Measurements from ENCODE around the gene ERBB4.

The ERBB4 gene

DNA sequence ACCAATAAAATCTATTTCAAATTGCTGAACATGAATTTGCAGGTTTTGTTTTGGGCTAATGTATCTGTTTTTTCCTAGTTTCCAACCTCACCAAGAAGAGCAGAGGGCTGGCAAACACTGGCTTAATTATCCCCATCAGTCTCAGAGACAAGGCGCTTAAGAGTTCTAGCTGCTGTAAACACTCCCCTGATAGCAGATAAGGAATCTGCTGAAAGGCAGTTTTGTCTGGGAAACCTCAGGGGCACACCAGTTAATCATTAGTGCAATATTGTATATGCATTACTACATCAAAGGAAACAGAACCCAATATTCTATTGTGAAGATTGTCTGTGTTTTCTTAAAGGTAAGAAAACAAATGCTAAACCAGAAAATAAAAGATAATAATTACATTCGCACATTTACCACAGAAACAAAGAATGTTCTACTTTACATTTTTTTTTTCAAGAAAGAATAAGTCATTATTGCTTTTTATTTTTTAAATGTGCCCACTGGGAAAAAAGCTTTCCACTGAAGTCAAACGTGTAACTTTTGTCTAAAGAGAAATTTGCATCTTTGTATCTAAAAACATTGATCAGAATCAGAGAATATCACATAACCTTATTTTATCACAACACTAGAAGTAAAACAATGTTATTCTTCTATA, 179.1 kb downstream of the ERBB4 start:
- no peak for DNase-seq

DNA sequence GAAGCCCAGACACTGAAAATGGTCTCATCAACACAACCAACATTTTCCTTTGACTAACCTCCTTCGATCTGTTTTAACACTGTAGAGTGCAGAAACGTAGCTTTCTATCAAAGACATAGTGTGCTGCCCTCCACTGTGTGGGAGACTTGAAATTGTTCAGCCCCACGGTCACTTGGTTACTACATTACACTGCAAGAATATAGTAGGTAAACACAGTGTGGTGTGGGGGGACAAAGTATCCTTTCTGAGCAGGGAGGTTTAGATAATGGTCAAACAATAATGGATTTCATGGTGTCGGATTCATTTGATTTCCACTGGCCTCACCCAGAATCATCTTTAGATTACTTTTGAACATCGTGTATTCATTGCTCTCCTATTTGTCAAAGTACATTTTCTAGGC, 181.0 kb downstream of the ERBB4 start:
- DNase-seq: no peak

DNA sequence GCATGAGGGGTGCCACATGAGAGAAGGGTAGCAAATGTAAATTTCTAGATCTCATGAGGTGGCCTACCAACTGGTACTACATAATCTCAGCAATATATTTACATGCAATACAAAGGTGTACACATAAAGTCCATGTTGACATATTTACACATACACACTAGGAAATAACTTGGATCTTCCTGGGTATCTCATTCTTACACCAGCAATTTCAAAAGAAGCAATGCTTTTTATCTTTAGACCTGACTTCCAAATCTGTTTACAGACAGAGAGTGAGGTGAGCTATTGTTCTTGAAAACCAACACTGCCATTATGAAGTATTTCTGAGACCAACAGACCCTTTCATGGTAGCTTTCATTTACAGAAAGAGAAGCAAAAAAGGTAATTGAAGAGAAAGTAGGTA, 184.2 kb downstream of the ERBB4 start:
- DNase-seq: no peak

DNA sequence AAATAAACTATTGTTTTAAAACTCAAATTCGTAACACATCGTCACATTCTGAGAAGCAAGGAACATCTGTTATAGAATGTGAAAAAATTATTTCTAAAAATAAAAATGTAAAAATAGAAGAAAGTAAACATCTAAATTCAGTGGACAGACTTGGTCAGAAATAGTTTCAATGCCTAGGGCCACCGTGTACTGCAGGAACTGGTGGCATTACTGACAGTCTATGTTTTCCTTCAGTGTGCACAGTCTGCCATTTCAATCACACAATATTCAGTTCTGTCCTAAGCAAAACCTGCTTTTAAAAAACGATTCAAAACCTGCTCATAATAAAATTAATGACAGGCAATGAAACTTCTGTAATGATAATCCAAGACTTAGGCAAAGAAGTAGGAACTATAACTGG, 190.1 kb downstream of the ERBB4 start:
- no peak for DNase-seq

DNA sequence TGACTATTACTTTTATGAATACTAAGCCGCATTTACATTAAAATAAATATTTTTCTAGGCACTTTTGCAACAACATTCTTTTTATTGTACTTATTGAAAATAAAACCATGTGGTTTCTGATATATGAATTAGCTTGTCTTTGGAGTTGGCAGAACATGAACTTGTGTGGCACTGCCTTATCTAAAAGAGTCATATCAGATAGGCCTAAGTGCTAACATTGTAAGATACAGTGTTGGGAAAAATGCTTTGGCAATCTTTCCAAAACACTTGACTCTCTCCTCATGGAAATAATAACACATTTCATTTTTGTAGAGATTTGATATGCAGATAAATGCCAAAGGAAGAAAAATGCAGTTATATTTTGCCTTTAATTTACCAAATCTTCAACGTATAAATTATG, 191.7 kb downstream of the ERBB4 start:
- DNase-seq: no peak

DNA sequence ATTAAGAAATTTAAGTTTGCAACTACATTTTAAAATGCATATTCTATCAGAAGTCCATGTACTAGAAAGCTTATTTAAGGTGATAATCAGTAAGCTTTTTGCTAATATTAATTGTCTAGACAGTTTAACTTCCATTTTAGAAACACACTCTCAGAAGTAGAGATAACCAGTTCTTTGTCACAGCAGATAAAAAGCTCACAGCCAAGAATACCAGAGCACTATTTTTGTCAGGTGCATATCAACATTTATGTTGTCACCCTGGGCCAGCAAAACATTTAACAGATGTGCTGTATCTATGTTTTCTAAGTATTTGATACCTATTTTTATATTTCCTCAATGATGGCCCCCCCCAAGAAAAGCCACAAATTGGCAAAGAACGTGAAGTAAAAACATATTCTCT, 192.6 kb downstream of the ERBB4 start:
- no peak for DNase-seq

DNA sequence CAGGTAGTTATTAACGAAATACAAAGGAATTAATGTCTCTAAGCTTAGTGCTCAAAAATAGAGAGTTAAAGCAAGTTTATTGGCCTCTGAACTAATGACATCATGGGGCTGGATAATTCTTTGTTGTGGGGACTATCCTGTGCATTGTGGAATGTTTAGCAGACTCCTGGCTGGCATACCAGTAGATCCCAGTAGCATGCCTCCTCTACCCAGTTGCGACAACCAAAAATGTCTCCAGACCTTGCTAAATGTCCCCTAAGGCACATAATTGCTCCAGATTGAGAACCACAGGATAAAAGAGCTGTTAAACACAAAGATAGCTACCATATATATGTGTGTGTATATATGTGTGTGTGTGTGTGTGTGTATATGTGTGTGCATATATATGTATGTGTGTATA, 194.5 kb downstream of the ERBB4 start:
- no peak for DNase-seq

DNA sequence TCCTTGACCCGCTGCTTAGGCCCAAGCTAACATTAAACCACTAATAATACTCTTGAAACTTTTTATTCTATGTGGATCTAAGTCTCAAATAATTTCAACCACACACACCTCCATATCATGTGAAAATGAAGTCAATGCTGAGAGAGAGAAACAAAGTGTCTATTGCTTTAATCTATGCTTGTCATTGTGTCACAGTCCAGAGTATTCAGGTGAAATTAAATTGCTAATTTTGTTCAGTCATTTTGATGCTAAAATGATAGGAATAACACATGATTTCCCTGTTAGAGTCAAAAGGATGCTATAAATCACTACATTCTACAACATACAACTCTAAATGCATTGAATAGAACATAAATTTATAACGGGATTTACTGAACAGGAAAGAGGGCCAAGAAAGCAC, 195.4 kb downstream of the ERBB4 start:
- DNase-seq: no peak

DNA sequence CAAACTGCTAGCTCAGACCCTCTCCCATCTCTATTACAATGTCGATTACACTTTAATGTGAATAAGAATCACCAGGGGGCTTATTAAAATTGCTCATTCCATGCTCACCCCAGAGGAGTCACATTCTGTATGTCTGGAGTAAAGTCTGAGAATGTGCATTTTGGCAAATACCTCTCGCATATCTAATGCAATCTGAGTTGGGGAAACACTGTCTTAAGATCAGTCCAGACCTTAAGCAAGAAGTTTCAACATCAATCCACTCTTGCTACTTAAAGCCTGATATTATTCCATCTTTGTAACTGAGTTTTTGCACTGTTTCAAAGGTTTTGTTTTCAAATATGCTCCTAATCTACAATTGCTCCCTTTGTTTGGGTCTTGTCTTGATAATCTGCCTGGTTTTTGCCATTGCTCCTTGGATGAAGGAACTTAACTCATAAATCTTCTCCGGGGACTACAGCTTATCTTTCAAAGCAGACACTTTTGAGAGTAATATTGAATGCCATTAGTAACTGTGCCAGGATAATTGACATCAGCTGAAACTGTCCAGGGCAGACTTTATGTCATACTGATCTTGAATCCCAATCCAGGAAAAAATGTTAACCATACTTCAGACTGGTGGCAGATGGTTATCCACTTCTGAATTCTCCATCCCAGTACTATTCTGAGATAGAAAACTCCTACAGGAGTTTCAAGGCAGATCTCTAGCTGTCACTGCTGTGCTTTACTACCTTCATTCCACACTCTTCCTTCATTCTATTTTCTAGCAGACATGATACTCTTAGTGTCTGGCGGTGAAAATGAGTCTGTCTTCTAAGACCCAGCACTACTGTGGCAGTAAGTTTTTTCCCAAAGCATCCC, 200.9 kb downstream of the ERBB4 start:
- no peak for DNase-seq

DNA sequence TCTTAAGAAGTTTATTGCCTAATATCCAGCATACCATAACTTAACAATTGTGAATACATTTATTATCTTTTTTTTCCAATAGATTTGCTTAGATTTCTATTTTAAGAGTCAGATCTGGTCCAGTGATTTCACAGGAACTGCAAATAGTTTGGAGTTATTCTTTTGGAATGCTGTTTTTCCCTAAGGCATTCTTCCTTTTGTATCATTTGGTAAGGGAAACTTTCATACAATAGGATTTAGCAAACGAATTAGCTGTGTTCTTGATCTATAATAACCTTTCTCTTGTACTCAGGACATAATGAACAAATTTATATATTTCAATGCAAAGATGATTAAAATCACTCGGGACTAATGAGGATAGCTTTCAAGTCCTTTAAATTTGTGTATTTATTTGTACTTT, 201.6 kb downstream of the ERBB4 start:
- DNase-seq: no peak

DNA sequence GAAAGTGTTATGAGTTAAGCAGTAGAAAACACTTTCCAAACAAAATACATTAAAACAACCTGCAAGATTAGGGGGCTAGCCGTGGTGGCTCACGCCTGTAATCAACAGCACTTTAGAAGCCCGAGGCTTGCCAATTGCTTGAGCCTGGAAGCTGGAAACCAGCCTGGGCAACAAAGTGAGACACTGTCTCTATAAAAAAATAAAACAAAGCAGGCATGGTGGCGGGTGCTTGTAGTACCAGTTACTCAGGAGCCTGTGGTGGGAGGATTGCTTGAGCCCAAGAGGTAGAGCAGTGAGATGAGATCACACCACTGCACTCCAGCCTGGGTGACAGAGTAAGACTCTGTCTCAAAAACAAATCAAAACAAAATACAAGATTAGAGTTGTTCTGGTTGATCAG, 208.3 kb downstream of the ERBB4 start:
- DNase-seq: no peak

DNA sequence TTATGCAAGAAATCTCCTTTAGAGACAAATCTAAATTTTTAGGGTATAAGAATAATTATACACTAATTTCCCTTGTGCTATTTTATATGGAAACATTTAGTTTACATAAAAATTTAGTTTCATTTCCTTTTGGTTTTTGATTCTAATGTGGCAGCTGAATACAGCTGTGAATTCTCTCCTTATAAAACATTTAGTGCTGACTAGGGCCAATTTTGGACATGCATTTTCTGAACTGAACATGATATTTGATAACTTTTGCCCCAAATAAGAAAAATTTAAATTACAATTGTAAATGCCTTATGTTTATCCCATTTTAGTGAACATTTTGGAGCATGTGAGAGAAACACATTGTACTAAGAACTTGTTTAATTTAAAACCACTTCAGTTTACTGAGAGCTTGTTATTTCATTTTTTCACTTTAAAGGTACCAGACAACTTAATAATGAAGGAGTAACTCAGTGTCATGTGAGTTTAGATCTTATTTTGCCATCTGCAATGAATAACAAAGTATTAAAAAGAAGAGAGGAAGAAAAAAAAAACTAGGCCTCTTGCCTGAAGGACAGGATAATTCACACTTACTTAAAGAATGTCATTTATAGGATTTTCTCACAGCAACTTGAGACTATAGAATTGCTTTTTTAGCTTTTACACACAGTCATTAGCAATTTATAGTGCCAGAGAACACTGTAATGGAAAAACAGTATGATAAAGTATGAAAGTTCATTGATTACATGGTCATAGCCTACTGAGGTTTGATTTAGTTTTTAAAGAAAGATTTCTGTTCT, 209.7 kb downstream of the ERBB4 start:
- DNase-seq: no peak

DNA sequence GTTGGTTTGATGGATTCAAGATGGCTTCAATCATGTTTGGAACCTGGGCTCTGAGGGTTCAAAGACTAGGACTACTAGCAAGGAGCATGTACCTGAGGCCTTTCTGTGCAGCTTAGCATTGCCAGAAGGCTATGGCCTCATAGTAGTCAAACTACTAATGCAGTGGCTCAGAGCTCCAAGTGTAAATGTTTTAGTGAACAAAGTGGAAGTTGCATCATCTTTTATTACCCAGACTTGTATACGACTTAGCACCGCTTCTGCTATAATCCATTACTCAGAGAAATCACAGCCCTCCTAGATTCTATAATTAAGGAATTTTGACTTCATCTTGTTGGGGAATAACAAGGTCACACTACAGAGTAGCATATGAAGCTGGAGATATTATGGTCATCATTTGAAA, 210.5 kb downstream of the ERBB4 start:
- DNase-seq: no peak

DNA sequence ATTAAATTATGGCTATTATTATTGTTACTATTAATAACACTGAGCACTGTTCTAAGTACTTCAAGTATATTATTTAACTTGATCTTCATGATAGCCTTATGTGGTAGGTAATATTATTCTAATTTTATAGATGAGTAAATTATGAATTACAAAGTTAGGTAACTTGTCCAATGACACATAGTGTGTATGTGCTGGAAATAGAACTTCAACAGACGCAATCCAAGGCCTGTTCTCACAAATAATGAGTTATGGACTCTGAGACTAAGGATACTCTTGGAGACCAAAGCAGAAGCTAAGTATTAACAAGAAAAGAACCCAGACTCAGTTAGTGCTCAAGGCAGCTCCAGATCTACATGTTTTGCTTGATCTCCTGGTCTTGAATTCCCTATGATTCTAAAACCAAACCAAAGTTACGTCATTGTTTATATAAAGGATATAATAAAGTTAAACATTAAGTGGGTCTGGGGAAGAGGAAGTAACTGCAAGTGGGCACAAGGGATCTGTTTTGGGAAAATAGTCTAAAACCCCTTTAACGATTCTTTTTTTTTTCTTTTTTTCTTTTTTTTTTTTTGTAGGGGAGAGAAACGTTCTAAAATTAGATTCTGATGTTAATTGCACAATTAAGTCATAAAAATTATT, 211.3 kb downstream of the ERBB4 start:
- DNase-seq: no peak

DNA sequence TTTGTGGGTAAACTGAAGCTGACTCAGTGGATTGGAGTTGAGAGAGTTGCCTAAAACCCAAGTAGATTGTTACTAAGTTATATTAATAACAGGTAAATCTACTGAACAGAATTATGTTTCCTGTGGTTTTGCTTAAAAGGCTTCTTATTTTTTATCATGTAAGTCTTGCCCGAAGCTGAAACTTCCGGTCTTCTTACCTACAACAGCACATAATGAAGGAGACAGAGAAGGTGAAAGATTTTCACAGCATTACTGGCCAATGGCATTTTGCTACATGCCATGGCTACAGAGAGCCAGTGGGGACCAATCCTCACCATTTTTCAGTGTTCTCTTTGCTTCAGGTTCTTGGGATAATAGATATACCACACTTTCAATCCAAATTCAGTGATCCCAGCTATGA, 220.0 kb downstream of the ERBB4 start:
- DNase-seq: no peak

DNA sequence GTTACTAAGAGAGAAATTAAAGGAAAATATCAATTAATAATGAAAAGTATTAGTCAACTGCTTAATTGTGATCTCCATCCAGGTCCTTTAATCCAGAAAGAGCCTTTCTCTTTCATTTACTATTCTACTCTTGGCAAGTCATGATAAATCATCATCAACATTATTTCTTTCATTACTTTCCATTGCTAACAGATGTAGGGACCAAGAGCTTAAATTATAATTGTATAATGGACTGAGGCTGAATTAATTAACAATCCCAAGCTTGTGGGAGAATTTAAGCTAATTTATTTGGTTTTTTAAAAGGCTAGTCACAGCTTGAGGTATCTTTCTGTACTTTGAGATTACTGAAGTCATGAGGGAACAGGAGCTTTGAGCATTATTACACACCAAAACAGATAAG, 223.9 kb downstream of the ERBB4 start:
- no peak for DNase-seq

DNA sequence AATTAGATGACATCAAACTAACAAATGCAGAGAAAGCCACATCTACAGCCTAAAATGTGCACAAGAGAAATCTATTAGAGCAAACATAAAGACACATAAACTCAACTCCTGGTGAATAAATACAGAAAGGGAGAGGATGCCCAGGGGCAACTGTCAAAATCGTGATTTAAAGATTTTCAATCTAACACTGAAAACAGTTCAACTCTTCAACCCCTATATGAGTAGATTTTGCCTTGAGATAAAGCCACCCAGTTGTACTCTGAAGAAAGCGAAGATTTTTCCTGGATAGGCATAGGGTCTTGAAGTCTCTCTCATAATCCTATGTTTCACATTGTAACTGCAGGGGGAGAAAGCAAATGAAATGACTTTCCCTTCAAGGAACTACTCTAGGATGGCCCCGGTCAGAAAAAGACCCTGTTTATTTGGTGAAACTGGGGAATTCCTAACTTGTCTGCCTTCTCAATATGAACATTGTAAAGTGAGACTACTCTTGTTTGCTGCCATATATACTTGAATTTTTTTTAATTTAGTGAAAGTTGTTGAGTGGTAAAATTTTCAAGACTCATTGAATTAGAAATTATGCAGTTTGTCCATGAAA, 226.7 kb downstream of the ERBB4 start:
- DNase-seq: no peak

DNA sequence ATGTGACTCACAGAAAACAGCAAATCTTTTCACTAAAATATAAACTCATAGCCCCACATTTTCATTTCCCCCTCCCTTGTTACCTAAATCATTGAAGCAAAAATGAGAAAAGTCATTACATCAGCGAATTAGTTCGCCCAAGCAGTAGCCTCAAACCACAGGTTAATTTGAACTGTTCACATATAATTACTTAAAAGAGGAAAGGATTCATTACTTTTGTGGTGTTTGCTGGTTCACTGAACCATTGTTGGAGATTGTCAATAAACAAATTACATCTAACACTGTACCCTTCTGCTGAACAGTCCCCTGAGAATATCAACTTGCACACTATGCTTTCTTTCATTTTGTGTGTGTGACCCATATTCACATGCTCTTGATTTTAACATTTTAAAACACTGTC, 238.7 kb downstream of the ERBB4 start:
- DNase-seq: no peak

DNA sequence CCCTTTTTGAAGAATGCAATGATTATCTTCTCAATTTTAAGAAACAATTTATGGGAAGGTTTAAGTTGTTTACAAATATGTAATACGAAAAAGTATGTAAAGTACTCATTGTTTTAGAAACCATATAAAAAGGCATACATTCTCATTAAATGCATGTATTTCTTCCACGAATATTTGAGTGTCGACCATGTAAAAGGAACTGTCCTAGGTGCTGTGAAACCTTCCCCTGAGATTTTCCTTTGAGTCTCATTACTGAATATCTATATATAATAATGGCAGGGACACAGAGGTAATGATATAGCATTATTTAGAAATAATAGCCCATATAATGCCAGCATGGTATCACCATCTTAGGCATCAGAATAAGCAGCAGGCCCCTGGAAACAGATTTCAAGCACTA, 239.3 kb downstream of the ERBB4 start:
- DNase-seq: no peak

DNA sequence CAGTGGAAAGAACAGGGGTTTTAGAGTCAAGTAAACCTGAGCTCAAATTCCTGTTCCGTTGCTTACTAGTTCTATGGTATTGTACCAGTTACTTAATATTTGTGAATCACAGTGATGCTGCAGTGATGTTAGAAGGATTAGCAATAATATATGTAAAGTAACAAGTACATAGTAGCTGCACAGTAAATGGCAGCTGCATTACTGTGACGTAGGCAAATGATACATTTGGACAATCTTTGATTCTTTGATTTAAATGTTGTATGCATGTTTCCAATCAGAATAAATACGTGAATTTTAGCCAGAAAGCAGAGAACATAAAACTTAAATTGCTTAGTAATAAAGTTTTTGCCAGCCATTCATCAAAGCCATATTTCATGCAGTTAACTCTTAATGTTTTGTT, 243.0 kb downstream of the ERBB4 start:
- DNase-seq: no peak

DNA sequence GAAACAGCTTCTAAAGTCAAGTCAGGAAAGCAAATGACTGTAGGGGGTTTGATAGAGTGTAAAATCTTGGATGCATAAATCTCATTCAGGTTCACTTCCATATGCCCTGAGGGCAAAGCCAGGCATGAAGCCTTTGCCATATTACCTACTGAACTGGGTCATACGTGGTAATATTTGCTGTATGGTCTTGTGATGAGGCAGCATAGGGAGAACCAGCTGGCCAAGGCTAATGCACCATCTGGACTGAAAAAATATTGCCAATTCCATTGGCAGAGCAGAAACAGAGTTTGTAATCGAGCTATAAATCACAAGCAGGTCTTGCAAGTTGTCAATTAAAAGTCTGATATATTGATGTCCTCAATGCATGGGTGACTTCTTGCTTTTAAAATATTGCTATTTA, 243.8 kb downstream of the ERBB4 start:
- no peak for DNase-seq

DNA sequence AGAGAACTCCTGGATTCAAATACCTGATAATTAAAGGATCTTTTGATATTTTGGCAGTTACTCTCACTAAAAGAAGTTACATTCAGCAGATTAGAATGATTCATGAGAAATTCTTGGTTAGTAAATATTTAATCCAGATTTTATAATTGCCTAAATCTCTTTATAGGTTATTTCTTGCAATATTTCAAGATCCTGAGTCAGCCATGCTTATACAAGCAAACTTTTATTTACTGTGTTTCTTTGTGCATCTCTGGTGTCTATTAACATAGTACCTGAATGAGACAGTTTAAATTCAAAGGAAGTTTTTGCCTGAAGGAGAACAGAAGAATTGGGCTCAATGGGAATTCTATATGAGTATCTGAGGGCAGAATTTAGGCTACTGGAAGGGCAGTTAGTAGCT, 249.3 kb downstream of the ERBB4 start:
- DNase-seq: no peak

DNA sequence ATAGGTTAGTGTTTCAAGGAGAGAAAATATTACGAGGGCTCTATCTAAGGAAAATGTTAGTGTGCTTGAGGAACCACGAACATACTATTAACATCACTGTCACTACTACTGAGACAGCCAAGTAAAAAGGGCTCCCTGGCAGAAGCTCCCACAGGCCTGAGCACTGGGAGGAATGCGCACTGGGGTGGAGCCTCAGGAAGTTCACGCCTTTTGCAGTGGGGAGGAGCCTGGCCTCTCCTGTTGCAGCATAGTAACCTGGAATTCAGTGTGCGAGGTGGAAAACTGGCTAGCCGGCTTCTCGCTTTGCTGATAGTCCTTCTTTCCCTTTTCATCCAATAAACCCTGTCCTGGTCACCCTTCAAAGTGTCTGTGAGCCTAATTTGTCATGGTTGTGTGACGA, 250.3 kb downstream of the ERBB4 start:
- no peak for DNase-seq
